GM21447 (cell line): ENCODE measurements around the gene FOLR1.
"Not testable (repeated sequence)": the region's sequence is repeated elsewhere in the genome, so short reads cannot be mapped to it uniquely, and the experiment has no call there.

Source experiments
- ATAC-seq: cut with Tn5 transposase; IDR thresholded peaks from one replicate; pipeline ENCODE4 v1.9.1; 2021; ENCODE audit not compliant: unreplicated experiment

Gene FOLR1

DNA sequence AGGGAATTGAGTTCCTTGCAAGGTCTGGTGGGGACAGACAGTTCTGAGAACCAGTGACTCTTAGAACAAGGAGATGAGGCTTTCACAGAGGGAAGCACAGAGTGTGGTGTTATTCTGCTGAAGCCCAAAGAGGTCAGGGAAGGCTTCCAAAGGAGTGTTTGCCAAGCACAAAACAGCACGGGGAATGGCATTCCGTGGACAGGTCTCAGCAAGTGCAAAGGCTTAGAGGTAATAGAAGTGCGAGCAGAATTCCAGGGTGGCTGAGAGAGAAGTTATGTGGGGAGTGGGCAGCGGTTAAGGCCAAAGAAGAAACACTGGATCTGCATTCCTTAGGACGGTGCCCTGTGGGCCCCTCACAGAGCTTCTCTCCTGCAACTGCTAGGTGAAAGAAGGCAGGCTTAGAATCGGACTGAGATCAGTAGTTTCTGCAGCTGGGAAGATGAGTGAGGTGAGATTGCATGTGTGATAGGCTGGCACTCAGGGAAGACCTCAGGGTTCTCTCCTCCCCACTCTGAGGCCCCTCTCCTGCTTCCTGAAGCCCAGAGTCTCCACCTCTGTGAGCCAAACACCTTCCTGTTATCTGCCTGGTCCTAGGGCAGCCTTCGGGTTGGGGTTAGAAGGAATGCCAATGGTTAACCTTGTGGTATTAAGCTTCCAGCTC, 10.9 kb upstream of the FOLR1 start:
- ATAC-seq = not testable (repeated sequence)

GRCh38 chr11:72181553-72181958, 10.4 kb upstream of the FOLR1 start:
- ATAC-seq = not testable (repeated sequence)

GRCh38 chr11:72188267-72188666, 3.7 kb upstream of the FOLR1 start:
- no peak for ATAC-seq

GRCh38 chr11:72189455-72190250, 2.3 kb upstream of the FOLR1 start:
- ATAC-seq = no peak

DNA sequence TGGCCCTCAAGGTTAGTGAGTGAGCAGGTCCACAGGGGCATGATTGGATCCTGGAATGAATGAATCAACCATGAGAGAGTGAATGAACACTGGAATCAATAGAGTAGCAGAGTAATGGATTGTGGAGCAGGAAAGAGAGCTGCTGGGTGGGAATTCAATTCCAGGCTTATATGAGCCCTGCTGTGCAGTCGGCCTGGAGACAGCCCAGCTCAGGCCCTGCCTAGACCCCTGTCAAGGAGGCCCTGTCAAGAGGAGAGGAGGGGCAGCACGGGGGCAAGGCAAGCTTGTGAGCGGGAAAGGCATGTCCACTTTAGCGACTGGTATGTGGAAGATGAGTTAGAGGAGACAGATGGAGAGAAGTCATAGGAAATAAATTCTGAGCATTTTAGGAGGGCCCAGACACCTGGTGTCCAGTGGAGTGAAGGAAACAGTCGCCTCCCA, 1.3 kb upstream of the FOLR1 start:
- ATAC-seq = no peak

GRCh38 chr11:72195518-72196270, 3.8 kb downstream of the FOLR1 start:
- no peak for ATAC-seq

DNA sequence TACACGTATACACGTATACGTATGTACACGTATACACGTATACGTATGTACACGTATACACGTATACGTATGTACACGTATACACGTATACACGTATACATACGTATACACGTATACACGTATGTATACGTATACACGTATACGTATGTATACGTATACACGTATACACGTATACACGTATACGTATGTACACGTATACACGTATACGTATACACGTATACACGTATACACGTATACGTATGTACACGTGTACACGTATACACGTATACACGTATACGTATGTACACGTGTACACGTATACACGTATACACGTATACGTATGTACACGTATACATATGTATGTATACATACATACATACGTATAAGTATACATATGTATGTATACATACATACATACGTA, 9.5 kb downstream of the FOLR1 start:
- ATAC-seq = not testable (repeated sequence)

DNA sequence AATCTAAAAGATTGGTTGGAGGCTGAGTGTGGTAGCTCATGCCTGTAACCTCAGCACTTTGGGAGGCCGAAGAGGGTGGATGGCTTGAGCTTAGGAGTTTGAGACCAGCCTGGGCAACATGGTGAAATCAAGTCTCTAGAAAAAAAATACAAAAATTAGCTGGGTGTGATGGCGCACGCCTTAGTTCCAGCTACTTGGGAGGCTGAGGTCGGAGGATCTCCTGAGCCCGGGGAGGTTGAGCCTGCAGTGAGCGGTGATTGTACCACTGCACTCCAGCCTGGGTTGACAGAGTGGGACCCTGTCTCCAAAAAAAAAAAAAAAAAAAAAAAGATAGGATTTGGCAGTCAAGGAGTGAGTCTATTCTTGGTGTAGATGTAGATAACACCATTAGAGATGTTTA, 10.6 kb downstream of the FOLR1 start:
- ATAC-seq = no peak

- ATAC-seq = no peak
These were observed 11.2 kb downstream of the FOLR1 start for GRCh38 chr11:72203163-72203562.

DNA sequence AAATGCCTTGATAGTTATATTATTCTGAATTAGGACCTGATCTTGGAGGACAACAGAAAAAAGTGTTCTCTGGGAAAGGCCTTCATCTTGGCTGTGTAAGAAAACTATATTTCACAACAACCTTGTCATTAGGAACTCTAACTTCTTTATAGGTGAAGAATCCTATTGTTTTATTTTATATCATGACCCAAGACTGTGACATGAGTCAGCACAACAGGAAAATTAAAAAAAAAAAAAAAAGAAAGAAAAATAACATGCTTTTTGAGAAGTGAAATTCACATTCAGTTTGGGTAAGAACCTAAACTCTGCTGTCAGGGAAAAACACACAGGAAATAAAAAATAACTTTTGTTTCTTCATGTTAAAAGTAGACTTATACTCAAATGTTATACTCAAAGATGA, 12.9 kb downstream of the FOLR1 start:
- ATAC-seq = no peak

- not testable (repeated sequence) for ATAC-seq
These were observed 14.9 kb downstream of the FOLR1 start for GRCh38 chr11:72206794-72207193.

DNA sequence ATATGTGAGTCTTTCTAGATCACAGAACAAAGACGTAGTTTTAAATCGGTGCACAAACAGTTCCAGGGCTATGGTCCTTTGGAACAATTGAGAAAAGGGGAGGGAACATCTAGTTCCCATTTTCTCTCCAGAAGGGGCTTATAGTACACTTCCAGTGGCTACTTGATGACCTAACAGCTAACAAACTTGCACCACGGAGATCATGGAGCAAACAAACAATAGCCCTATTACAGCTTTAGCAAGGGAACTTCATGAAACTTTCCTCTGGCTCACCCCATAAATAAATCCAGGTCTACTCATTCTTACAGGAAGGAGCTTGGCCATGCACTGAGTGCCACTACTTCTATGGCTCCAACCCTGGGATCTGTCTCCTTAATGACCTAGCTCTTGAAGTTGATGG, 16.3 kb downstream of the FOLR1 start:
- ATAC-seq = no peak

- ATAC-seq = no peak
These were observed 17.2 kb downstream of the FOLR1 start for GRCh38 chr11:72209101-72209500.

GRCh38 chr11:72216638-72217037, 24.7 kb downstream of the FOLR1 start, which contains the start of gene FOLR2:
Gene FOLR2 (plus strand): TSS chr11:72216794. CDS start chr11:72218585, 1,791 bp downstream.
- ATAC-seq = no peak

DNA sequence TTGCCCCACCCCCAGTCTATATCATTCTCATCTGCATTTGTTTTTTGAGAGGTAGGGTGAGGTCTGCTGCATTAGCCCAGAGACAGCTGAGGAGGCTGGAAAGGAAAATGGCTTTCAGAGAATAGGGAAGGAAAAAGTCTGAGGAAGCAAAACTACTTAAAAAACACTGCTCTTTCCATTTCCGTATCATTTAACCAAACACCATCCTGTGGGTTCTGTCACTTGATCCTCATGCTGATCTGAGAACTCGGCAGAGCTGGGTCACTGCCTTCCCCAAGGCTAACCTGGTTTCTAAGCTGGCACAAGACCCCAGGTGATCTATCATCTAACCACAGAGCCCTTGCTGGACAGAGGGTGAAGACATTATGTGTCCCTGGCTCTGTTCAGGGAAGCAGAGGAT, 25.9 kb downstream of the FOLR1 start:
- ATAC-seq = no peak

- ATAC-seq = no peak
These were observed 26.4 kb downstream of the FOLR1 start for GRCh38 chr11:72218251-72218745.

- no peak for ATAC-seq
These were observed 28.9 kb downstream of the FOLR1 start for GRCh38 chr11:72220696-72221363.

DNA sequence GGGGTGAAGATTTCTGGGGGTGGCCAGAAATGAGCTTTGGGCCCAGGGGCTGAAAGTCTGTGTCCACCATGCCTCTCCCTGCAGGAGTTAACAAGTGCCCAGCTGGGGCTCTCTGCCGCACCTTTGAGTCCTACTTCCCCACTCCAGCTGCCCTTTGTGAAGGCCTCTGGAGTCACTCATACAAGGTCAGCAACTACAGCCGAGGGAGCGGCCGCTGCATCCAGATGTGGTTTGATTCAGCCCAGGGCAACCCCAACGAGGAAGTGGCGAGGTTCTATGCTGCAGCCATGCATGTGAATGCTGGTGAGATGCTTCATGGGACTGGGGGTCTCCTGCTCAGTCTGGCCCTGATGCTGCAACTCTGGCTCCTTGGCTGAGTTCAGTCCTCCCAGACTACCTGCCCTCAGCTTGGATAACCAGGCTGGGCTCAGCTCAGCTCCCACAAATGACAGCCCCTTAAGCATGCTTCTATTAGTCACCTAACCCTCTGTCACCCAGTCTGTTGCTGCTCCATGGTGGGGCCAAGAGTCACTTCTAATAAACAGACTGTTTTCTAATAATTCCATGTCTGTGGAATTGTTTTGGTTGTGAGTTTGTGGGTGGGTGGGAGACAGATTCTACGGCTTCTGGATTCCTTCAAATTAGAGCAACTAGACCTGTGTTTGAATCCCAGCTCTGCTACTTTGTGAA, 29.6 kb downstream of the FOLR1 start:
- ATAC-seq = no peak

GRCh38 chr11:72222106-72222891, 30.4 kb downstream of the FOLR1 start:
- no peak for ATAC-seq
